ENCODE measurements around the gene DUSP1.
A peak's percentile ranks its signal among the peaks of the same experiment; 100 is the strongest.

DUSP1 gene

GRCh38 chr5:172772112-172772906, 1.3 kb upstream of the DUSP1 start:
- DNase-seq (ENCODE audit: low read depth) = peak; percentile 81
- peak overlapping the region; percentile 47 for H3K4me3 ChIP-seq (ENCODE audit: control insufficient read depth, low read depth, low read length)
- peak; percentile 87 for TF ChIP-seq CTCF (IDR thresholded peaks at IDR 0.05; ENCODE audit: control insufficient read depth, insufficient read depth, low read depth, low read length, missing control alignments)

GRCh38 chr5:172771439-172772111, 580 bp upstream of the DUSP1 start:
- no peak for DNase-seq (ENCODE audit: low read depth)
- TF ChIP-seq CTCF (IDR thresholded peaks at IDR 0.05; ENCODE audit: control insufficient read depth, insufficient read depth, low read depth, low read length, missing control alignments) = no peak
- H3K4me3 ChIP-seq (ENCODE audit: control insufficient read depth, low read depth, low read length) = peak overlapping the region; percentile 47

GRCh38 chr5:172770374-172770674, 671 bp downstream of the DUSP1 start:
- no peak for TF ChIP-seq CTCF (IDR thresholded peaks at IDR 0.05; ENCODE audit: control insufficient read depth, insufficient read depth, low read depth, low read length, missing control alignments)
- H3K4me3 ChIP-seq (ENCODE audit: control insufficient read depth, low read depth, low read length) = peak overlapping the region; percentile 82
- no peak for DNase-seq (ENCODE audit: low read depth)

- no peak for DNase-seq (ENCODE audit: low read depth)
- peak overlapping the region; percentile 82 for H3K4me3 ChIP-seq (ENCODE audit: control insufficient read depth, low read depth, low read length)
- TF ChIP-seq CTCF (IDR thresholded peaks at IDR 0.05; ENCODE audit: control insufficient read depth, insufficient read depth, low read depth, low read length, missing control alignments) = no peak
Measured at GRCh38 chr5:172769616-172770373, 1.2 kb downstream of the DUSP1 start.

GRCh38 chr5:172769342-172769615, 1.7 kb downstream of the DUSP1 start:
- TF ChIP-seq CTCF (IDR thresholded peaks at IDR 0.05; ENCODE audit: control insufficient read depth, insufficient read depth, low read depth, low read length, missing control alignments) = no peak
- peak overlapping the region; percentile 82 for H3K4me3 ChIP-seq (ENCODE audit: control insufficient read depth, low read depth, low read length)
- DNase-seq (ENCODE audit: low read depth) = no peak

- H3K4me3 ChIP-seq (ENCODE audit: control insufficient read depth, low read depth, low read length) = peak overlapping the region; percentile 82
- TF ChIP-seq CTCF (IDR thresholded peaks at IDR 0.05; ENCODE audit: control insufficient read depth, insufficient read depth, low read depth, low read length, missing control alignments) = no peak
- DNase-seq (ENCODE audit: low read depth) = no peak
Measured at GRCh38 chr5:172768573-172769341, 2.2 kb downstream of the DUSP1 start.
